Measurements from ENCODE around the gene FRRS1L.

FRRS1L gene

GRCh38 chr9:109100543-109101201, 66.4 kb downstream of the FRRS1L start:
- DNase-seq, result no peak

DNA sequence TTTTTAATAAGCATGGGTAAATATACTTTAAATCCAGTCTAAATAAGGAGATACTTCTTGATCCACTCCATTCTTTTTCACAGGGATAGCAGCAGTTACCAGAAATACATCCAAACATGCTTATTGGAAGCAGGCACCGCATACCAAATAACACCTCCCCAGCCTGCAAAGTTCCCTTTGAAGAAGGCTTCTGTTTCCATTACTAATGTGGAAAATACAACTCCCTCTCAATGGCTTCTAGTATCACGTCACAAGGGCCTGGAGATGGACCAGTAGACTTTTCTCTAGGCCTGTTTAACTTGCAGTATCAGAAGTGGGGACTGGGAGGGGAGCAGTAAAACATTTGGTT, 68.1 kb downstream of the FRRS1L start:
- DNase-seq, result no peak

DNA sequence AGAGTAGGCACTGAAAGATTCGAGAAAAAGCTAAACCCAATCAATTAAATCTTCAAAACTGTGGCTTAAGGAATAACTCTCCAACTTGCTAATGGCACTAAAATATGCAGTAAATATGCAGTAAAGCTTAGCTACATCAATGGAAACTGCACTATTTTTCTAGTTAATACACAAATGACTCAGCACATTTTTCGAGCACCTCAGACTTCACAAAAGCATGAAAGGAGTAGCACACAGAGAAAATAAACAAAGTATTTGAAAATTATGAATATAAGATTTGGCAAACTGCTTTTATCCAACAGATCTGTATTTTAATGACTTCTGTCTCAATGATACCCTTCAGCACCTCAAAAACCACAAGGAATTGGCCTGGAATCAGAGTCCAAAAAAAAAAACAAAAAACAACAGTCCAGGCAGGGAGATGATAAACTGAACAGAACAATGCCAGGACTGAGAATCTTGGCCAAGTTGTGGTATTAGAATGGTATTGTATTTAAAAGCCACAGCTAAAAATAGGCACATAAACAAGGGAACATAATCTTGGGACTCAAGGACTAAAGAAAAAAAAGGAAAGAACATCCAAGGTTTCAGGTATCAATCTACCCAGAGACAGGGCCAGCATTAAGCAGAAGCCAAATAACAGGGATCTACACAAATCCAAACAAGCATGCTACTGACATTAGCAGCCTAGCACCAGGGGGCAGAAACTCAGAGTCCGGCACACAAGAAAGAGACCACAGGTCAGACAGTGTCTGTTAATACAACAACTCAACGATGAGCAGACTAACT, 68.7 kb downstream of the FRRS1L start:
- DNase-seq, result peak; percentile 77

DNA sequence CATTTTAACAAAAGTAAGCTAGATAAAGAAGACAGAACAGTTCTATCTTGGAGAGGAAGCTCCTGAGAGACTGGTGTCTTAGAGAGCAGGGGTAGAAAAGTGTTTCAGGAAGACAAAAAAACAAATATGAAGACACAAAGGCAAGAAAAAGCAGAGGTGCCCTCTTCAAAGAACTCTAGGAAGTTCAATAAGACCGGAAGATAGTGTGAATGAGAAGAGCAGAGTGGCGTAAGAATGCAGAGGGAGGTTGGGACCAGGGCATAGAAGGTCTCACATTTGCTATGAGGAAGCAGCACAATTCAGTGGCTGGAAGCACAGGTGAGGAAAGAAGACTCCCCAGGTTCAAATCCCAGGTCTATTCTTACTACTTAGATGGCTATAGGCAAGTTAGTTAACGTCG, 69.9 kb downstream of the FRRS1L start:
- no peak for DNase-seq

DNA sequence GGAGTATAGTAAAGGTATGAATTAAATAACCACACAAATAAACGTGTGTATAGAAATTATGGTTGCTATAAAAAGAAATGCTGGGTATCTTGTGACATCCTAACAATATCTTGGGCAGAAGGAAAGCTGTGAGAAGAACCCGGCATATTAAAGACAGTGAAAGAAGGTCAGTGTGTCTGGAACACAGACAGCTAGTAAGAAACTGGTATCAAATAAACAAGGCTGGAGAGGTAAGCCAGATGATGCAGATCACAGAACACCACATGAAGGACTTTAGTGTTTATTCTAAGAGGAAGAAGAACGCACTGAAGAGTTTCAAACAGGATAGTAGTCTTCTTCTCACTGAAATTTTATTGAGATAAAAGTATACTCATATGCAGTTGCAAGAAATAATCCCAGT, 71.7 kb downstream of the FRRS1L start:
- no peak for DNase-seq

GRCh38 chr9:109094268-109094667, 72.8 kb downstream of the FRRS1L start:
- no peak for DNase-seq

DNA sequence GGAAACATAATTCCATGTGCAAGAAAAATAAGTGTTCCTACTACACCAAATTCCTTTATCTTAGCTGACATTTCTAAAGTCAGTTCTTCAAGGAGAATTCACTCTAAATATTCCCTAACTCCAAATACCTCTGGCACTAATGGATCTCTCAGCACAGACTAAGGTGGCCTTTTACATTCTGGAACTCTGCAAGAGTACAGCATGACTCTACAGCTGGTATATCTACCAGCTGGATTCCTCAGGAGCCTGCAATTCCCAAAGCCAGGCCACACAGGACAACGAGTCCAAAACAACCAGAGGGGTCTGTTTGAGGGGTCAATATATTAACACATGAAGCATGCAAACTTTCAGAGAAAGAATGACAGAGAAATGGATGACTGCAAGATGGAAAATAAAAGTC, 74.5 kb downstream of the FRRS1L start:
- no peak for DNase-seq

DNA sequence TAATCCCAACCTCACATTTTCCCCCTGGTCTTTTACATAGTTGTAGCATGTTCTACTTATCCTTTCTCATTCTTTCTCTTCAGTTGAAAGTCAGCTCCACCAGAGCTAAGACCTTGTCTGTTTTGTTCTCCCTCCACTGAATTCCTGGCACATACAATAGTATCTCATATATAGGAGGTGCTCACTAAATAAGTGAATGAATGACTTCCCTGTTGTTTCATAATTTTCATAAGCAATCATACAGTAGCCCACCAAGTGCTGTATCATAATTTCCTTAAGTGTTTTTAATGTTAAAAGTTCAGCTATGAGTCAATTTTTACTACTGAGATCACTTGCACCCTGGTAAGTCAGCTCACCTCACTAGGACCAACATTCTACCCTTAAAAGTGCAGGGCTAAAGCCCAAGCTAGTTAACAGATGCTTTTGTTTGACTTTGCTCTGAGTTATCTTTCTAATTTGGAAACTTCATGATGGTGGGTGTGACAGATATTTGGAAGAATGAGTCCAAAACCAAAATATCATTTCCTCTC, 74.9 kb downstream of the FRRS1L start:
- DNase-seq, result no peak

GRCh38 chr9:109088221-109088620, 78.8 kb downstream of the FRRS1L start:
- DNase-seq, result no peak

GRCh38 chr9:109087795-109088194, 79.3 kb downstream of the FRRS1L start:
- DNase-seq, result no peak

DNA sequence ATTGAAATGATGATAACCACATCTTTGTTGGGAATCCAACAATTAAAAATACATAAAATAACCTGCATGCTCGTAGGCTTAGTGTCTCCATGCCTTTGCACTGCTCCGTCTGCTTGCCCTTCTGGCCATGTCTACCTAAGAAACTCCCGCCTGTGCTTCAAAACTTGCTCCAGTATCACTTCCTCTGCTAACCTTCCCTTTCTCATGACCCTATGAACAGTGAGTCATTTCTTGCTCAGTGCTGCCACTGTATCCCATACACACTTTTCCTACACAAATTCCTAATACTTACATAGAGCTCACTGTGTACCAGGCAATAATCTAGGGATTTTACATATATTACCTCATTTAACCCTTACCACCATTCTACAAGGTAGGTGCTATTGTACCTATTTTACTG, 80.8 kb downstream of the FRRS1L start:
- DNase-seq, result no peak

- DNase-seq, result no peak
Observed at GRCh38 chr9:109085510-109085909, 81.5 kb downstream of the FRRS1L start.

- DNase-seq, result no peak
Observed at GRCh38 chr9:109083813-109084405, 83.1 kb downstream of the FRRS1L start.

- no peak for DNase-seq
Observed at GRCh38 chr9:109083141-109083540, 83.9 kb downstream of the FRRS1L start.

DNA sequence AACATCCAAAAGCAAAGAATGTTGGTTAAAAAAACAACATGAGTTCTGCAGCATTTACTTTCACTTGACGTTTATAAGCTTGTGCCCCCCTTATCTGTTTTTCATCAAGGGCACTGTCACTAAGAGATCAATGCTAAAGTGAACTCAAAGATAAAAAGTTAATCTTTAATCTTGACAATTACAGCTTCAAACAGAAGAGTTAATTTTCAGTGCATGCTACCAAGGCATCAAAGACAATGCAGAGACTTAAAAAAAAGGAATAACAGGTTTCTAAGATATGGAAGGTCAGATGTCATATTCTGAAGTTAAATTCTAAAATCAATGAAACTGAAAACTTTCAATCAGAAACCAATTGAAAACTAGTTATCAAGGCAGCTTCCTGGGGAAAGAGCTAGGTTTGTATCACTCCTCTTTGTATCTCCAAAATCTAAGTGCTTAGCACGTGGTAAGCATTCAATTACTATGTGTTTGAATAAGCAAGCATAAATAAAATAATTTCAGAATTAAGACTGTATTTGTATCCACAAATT, 84.9 kb downstream of the FRRS1L start:
- no peak for DNase-seq

Data from NCI-H2029 treated with DMSO at 0.1 percent for 48 hours (cell line).